Kidney glomerular epithelial cell (primary cell): ENCODE measurements around the gene SLC5A2.
"Not testable (repeated sequence)": the region's sequence is repeated elsewhere in the genome, so short reads cannot be mapped to it uniquely, and the experiment has no call there.

Source experiments
- DNase-seq: peaks from one replicate; lab custom pipeline; 2025; lab: John Stamatoyannopoulos, UW

Gene SLC5A2

GRCh38 chr16:31529108-31529936 lies 46.4 kb downstream of the SLC5A2 start:
- no peak for DNase-seq

GRCh38 chr16:31529937-31530312 lies 47.0 kb downstream of the SLC5A2 start:
- DNase-seq = no peak

GRCh38 chr16:31530405-31530804 lies 47.5 kb downstream of the SLC5A2 start:
- DNase-seq = no peak

GRCh38 chr16:31531096-31531495 lies 48.2 kb downstream of the SLC5A2 start:
- DNase-seq = no peak

GRCh38 chr16:31532120-31532519 lies 49.2 kb downstream of the SLC5A2 start:
- no peak for DNase-seq

GRCh38 chr16:31532896-31533295 lies 50.0 kb downstream of the SLC5A2 start:
- DNase-seq = no peak

- no peak for DNase-seq
Measured at GRCh38 chr16:31535737-31536136, 52.8 kb downstream of the SLC5A2 start.

- DNase-seq = no peak
Measured at GRCh38 chr16:31536804-31537361, 54.0 kb downstream of the SLC5A2 start.

GRCh38 chr16:31537362-31538242 lies 54.7 kb downstream of the SLC5A2 start:
- DNase-seq = no peak

GRCh38 chr16:31538243-31538598 lies 55.3 kb downstream of the SLC5A2 start:
- DNase-seq = not testable (repeated sequence)

GRCh38 chr16:31539762-31540161 lies 56.8 kb downstream of the SLC5A2 start:
- DNase-seq = not testable (repeated sequence)
